IPS-NIHi11 (cell line): ENCODE measurements around the gene STRIP1.
"Not testable (repeated sequence)": the region's sequence is repeated elsewhere in the genome, so short reads cannot be mapped to it uniquely, and the experiment has no call there.

Source experiments
- DNase-seq: peaks from one replicate; pipeline ENCODE4 v3.0.0; 2012; ENCODE audit warnings: mixed read lengths, low spot score

The STRIP1 gene

GRCh38 chr1:110011527-110012041 lies 22.8 kb upstream of the STRIP1 start:
- DNase-seq, result peak; percentile 65

GRCh38 chr1:110012100-110012780 lies 22.2 kb upstream of the STRIP1 start:
- DNase-seq, result no peak

- no peak for DNase-seq
Observed at GRCh38 chr1:110017792-110018191, 16.6 kb upstream of the STRIP1 start.

- DNase-seq, result no peak
Observed at GRCh38 chr1:110018396-110018795, 16.0 kb upstream of the STRIP1 start.

- DNase-seq, result no peak
Observed at GRCh38 chr1:110019770-110020169, 14.7 kb upstream of the STRIP1 start.

GRCh38 chr1:110021285-110021684 lies 13.1 kb upstream of the STRIP1 start:
- DNase-seq, result no peak

- DNase-seq, result no peak
Observed at GRCh38 chr1:110024613-110025012, 9.8 kb upstream of the STRIP1 start.

GRCh38 chr1:110030687-110031086 lies 3.7 kb upstream of the STRIP1 start:
- DNase-seq, result not testable (repeated sequence)

GRCh38 chr1:110032327-110032726 lies 2.1 kb upstream of the STRIP1 start:
- no peak for DNase-seq

GRCh38 chr1:110033421-110033820 lies 1.0 kb upstream of the STRIP1 start:
- DNase-seq, result no peak

GRCh38 chr1:110034040-110034450 lies 379 bp upstream of the STRIP1 start:
- no peak for DNase-seq

GRCh38 chr1:110035236-110035752 lies 870 bp downstream of the STRIP1 start:
- no peak for DNase-seq

GRCh38 chr1:110038271-110038670 lies 3.8 kb downstream of the STRIP1 start:
- no peak for DNase-seq

GRCh38 chr1:110039641-110040040 lies 5.2 kb downstream of the STRIP1 start:
- DNase-seq, result no peak

- no peak for DNase-seq
Observed at GRCh38 chr1:110040548-110040947, 6.1 kb downstream of the STRIP1 start.

- DNase-seq, result no peak
Observed at GRCh38 chr1:110043016-110043415, 8.6 kb downstream of the STRIP1 start.

GRCh38 chr1:110047463-110047862 lies 13.0 kb downstream of the STRIP1 start:
- DNase-seq, result no peak

- no peak for DNase-seq
Observed at GRCh38 chr1:110048240-110048639, 13.8 kb downstream of the STRIP1 start.

- no peak for DNase-seq
Observed at GRCh38 chr1:110048923-110049601, 14.6 kb downstream of the STRIP1 start.

GRCh38 chr1:110049801-110050601 lies 15.6 kb downstream of the STRIP1 start:
- no peak for DNase-seq

- DNase-seq, result no peak
Observed at GRCh38 chr1:110050602-110051261, 16.3 kb downstream of the STRIP1 start.

GRCh38 chr1:110051262-110051648 lies 16.8 kb downstream of the STRIP1 start:
- no peak for DNase-seq
